ENCODE data around the gene NDUFB6.
"Not testable (repeated sequence)": the region's sequence is repeated elsewhere in the genome, so short reads cannot be mapped to it uniquely, and the experiment has no call there.

Gene NDUFB6

DNA sequence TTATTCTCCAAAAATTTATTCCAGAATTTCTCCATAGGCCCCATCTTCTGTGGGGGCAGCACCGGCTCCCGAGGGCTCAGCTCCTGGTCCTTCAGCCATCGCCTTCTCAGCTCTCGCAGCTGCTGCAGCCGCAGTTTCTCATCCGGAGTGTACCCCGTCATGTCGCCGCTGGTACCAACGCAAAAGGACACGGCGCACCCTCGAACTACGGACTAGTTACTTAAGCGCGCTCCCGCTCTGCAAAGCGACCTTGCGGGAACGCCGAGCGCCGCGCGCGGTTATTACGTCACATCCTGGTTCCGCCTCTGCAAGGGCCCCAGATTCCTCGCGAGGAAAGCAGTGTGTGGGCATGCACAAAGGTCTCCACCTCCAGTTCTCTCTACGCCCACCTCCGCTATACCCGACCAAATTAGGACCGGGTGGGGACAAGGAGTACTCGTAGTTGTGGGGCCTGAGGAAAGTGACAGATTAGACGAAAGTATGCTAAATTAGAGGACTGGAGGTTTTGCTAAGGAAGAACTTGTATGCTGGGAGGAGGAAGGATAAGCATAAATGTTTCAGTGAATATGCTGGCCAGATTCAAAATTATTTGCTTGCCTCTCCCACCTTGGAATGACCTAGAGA is at the start of gene NDUFB6:
TSS of gene NDUFB6 (minus strand) at position 260 of the 624 bp plus-strand sequence. CDS start at position 161, 99 bp downstream.
- TF ChIP-seq, protein P1, sequence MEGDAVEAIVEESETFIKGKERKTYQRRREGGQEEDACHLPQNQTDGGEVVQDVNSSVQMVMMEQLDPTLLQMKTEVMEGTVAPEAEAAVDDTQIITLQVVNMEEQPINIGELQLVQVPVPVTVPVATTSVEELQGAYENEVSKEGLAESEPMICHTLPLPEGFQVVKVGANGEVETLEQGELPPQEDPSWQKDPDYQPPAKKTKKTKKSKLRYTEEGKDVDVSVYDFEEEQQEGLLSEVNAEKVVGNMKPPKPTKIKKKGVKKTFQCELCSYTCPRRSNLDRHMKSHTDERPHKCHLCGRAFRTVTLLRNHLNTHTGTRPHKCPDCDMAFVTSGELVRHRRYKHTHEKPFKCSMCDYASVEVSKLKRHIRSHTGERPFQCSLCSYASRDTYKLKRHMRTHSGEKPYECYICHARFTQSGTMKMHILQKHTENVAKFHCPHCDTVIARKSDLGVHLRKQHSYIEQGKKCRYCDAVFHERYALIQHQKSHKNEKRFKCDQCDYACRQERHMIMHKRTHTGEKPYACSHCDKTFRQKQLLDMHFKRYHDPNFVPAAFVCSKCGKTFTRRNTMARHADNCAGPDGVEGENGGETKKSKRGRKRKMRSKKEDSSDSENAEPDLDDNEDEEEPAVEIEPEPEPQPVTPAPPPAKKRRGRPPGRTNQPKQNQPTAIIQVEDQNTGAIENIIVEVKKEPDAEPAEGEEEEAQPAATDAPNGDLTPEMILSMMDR (IDR thresholded peaks at IDR 0.05; ENCODE audit: low read depth, low read length, missing control alignments) = no peak
- H3K4me3 ChIP-seq (ENCODE audit: low read depth, low read length) = peak within 1 kb of the TSS; percentile 81
- in situ Hi-C loops (cut with HindIII; ENCODE audit: low sequenced_read_pairs) = loop anchor here (25.0 kb wide), 1 partner anchor 186 kb away; the partner anchor contains the start of gene ACO1
- DNase-seq (ENCODE audit: low read depth) = peak; percentile 81

DNA sequence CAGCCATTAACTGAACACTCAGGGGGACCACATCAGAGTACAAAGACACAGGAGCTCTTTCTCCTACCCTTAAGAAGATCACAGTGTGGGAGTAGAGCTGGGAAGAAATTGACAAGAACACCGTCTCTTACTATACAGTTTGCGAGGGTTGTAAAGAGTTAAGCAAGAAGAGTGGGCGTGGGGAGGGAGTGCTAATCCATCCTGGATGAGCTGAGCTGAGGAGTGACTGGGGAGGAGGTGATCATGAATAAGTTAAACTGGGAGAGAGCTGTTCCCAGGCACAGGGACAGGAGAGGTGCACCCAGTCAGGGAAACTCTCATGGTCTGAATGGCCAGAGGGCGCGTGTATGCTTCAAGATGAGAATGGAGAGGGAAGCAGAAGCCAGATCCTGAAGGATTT is 45.3 kb upstream of the NDUFB6 start:
- no peak for DNase-seq (ENCODE audit: low read depth)
- in situ Hi-C loops (cut with HindIII; ENCODE audit: low sequenced_read_pairs) = no loop called here
- no peak overlapping the region for H3K4me3 ChIP-seq (ENCODE audit: low read depth, low read length)
- TF ChIP-seq, protein P1 (IDR thresholded peaks at IDR 0.05; ENCODE audit: low read depth, low read length, missing control alignments) = no peak

DNA sequence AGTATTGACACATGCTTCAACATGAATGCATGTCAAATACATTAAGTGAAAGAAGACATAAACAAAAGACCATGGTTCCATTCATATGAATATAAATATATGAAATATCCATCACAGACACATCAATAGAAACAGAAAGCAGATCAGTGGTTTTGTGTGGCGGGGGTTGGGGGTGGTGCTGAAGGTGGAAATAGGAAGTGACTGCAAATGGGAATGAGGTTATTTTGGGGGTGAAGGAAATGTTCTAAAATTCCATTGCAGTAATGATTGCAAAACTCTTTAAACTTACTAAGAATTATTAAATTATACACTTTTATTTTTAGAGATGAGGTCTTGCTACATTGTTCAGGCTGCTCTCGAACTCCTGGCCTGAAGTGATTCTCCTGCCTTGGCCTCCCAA is 33.9 kb upstream of the NDUFB6 start:
- TF ChIP-seq, protein P1 (IDR thresholded peaks at IDR 0.05; ENCODE audit: low read depth, low read length, missing control alignments) = no peak
- in situ Hi-C loops (cut with HindIII; ENCODE audit: low sequenced_read_pairs) = no loop called here

DNA sequence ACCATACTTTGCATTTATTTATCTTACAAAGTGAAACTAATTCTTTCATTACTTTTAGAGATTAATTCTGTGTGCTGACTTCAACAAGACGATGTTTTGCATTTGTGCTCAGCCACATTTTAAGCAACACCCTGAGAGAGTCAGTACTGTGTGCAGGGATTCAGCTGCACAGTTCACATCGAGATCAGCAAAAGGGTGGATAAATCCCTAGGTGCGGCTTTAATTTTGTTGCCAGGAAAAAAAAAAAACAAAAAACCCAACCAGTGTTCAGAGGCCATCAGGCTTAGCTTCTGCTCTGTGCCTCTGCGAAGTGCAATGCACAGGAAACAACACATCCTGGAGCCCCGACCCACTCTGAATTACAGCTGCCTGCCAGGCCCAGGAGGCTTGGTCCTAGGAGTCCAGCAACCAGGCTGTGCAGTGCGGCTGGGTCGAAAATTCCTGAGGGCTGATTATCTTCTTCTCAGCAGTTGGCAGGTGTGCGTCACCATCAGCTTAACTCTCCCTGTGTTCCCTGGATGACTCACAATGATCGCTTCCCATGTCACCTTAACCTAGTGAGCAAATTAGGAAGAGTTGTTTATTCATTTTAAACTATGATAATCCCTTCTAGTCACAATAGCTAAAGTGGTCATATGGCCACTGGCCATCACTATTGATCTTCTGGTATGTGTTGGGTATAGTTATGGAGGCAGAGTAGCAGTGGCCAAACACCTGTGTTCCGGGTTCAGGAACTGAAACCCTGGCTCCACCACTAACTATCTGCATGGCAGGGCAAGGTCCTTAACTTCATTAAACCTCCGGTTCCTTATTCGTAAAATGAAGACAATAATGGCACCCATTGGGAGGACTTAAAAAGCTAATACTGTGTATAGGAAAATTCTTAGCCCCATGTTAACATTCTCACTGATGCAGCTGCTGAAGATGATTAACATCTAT is 31.2 kb upstream of the NDUFB6 start:
- TF ChIP-seq, protein P1 (IDR thresholded peaks at IDR 0.05; ENCODE audit: low read depth, low read length, missing control alignments) = no peak
- DNase-seq (ENCODE audit: low read depth) = peak; percentile 40
- in situ Hi-C loops (cut with HindIII; ENCODE audit: low sequenced_read_pairs) = no loop called here
- H3K4me3 ChIP-seq (ENCODE audit: low read depth, low read length) = no peak overlapping the region

More for the DNA sequence above, 33.9 kb upstream of the NDUFB6 start:
- DNase-seq (ENCODE audit: low read depth) = no peak
- no peak overlapping the region for H3K4me3 ChIP-seq (ENCODE audit: low read depth, low read length)

DNA sequence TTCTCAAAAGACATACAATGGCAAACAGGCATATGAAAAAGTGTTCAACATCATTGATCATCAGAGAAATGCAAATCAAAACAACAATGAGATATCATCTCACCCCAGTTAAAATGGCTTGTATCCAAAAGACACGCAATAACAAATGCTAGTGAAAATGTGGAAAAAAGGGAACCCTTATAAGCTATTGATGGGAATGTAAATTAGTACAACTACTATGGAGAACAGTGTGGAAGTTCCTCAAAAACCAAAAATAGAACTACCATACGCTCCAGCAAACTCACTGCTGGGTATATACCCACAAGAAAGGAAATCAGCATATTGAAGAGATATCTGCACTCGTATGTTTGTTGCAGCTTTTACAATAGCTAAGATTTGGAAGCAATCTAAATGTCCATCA is 26.1 kb upstream of the NDUFB6 start:
- DNase-seq (ENCODE audit: low read depth); in situ Hi-C loops (cut with HindIII; ENCODE audit: low sequenced_read_pairs); H3K4me3 ChIP-seq (ENCODE audit: low read depth, low read length): not testable (repeated sequence)

DNA sequence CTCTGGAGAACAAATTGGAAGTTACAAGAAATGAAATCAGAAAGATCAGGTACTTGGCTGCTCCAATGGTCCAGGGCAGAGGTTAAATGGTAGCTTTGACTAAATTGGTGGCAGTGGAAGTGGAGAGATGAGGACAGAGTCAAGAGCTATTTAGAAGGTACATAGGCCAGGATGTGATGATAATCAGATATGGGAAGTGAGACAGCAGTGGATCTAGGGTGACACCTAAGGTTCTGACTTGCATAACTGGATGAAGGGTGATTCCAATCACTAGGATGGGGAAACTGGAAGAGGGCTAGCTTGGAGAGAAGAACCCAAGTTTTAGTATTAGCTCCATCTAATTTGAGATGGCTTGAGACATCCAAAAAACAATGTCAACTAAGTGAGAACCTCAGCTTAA is 24.0 kb upstream of the NDUFB6 start:
- no peak overlapping the region for H3K4me3 ChIP-seq (ENCODE audit: low read depth, low read length)
- no peak for DNase-seq (ENCODE audit: low read depth)
- in situ Hi-C loops (cut with HindIII; ENCODE audit: low sequenced_read_pairs) = no loop called here
- TF ChIP-seq, protein P1 (IDR thresholded peaks at IDR 0.05; ENCODE audit: low read depth, low read length, missing control alignments) = no peak

Data from astrocyte of the cerebellum (primary cell).